Neural crest cell (in vitro differentiated cells): ENCODE measurements around the gene GPC6. TPM values are rescaled to one million over a fixed set of nuclear protein-coding genes. Genes with fewer than 3 reads are reported as not detected.
A peak's percentile ranks its signal among the peaks of the same experiment; 100 is the strongest.

Experiments
- DNase-seq: peaks from one replicate; pipeline ENCODE4 v3.0.0; 2021; ENCODE audit warnings: low read depth, mixed read lengths, low spot score
- H3K27ac Mint-ChIP-seq: one replicate; pipeline ENCODE4 v1.8.0; 2021; ENCODE audit warnings: mild to moderate bottlenecking, mixed read lengths; ENCODE audit not compliant: unreplicated experiment
- H3K27me3 Mint-ChIP-seq: 2 replicates; pipeline ENCODE4 v1.8.0; 2021; ENCODE audit warnings: low read depth, mild to moderate bottlenecking, mixed read lengths
- H3K36me3 Mint-ChIP-seq: 2 replicates; pipeline ENCODE4 v1.8.0; 2021; ENCODE audit warnings: low read depth, mild to moderate bottlenecking, mixed read lengths
- H3K4me1 Mint-ChIP-seq: 2 replicates; pipeline ENCODE4 v1.8.0; 2021; ENCODE audit warnings: mixed read lengths
- H3K4me3 Mint-ChIP-seq: one replicate; pipeline ENCODE4 v1.8.0; 2021; ENCODE audit warnings: mild to moderate bottlenecking, mixed read lengths
- H3K9me3 Mint-ChIP-seq: 2 replicates; pipeline ENCODE4 v1.8.0; 2021; ENCODE audit warnings: mixed read lengths
- CTCF ChIP-seq: fragments of 200-600 bp; sonication (generic); conservative IDR thresholded peaks from 2 replicates; pipeline ENCODE4 v1.5.0; 2021; ENCODE audit warnings: antibody characterized with exemption, mild to moderate bottlenecking
- total RNA-seq: library from RNA; stranded (reverse); gene quantifications from 2 replicates; pipeline ENCODE4 v1.2.1, GENCODE V29; 2021

The GPC6 gene
- total RNA-seq, 1 donor from 2014 or later, result 13.4 TPM

- Mint-ChIP-seq H3K36me3 (no peaks in the 10 kb centered on the region), H3K4me3 (no peak overlapping the region), H3K27me3 (no peaks in the 10 kb centered on the region), H3K27ac (no peak overlapping the region), H3K4me1 (no peaks in the 10 kb centered on the region), H3K9me3 (peaks cover 3% of the 10 kb centered on the region)
- DNase-seq, result no peak
- no peak for TF ChIP-seq CTCF
These were observed 673.4 kb downstream of the GPC6 start for GRCh38 chr13:93899981-93900380.

GRCh38 chr13:93900731-93901130, 674.1 kb downstream of the GPC6 start:
- no peaks in the 10 kb centered on the region for H3K36me3 Mint-ChIP-seq

GRCh38 chr13:93903909-93904308, 677.3 kb downstream of the GPC6 start:
- H3K4me3 Mint-ChIP-seq, result no peak overlapping the region
- H3K9me3 Mint-ChIP-seq, result peaks cover 3% of the 10 kb centered on the region
- H3K27ac Mint-ChIP-seq, result peak overlapping the region; percentile 31

More at GRCh38 chr13:93900731-93901130, 674.1 kb downstream of the GPC6 start:
- Mint-ChIP-seq H3K27ac (no peak overlapping the region), H3K27me3 (no peaks in the 10 kb centered on the region), H3K4me1 (no peaks in the 10 kb centered on the region), H3K9me3 (peaks cover 3% of the 10 kb centered on the region), H3K4me3 (no peak overlapping the region)
- no peak for DNase-seq
- no peak for TF ChIP-seq CTCF

GRCh38 chr13:93915269-93915809, 688.7 kb downstream of the GPC6 start:
- Mint-ChIP-seq H3K4me1 (no peaks in the 10 kb centered on the region), H3K4me3 (no peak overlapping the region), H3K27me3 (no peaks in the 10 kb centered on the region), H3K9me3 (peaks cover 5% of the 10 kb centered on the region), H3K36me3 (no peaks in the 10 kb centered on the region), H3K27ac (no peak overlapping the region)
- TF ChIP-seq CTCF, result no peak
- DNase-seq, result no peak

More at GRCh38 chr13:93903909-93904308, 677.3 kb downstream of the GPC6 start:
- H3K27me3 Mint-ChIP-seq, result no peaks in the 10 kb centered on the region
- no peaks in the 10 kb centered on the region for H3K36me3 Mint-ChIP-seq
- TF ChIP-seq CTCF, result no peak
- H3K4me1 Mint-ChIP-seq, result no peaks in the 10 kb centered on the region
- DNase-seq, result no peak

- H3K4me1 Mint-ChIP-seq, result no peaks in the 10 kb centered on the region
- peaks cover 9% of the 10 kb centered on the region for H3K9me3 Mint-ChIP-seq
- no peaks in the 10 kb centered on the region for H3K27me3 Mint-ChIP-seq
- H3K27ac Mint-ChIP-seq, result no peak overlapping the region
- TF ChIP-seq CTCF, result no peak
- H3K36me3 Mint-ChIP-seq, result peaks cover 2% of the 10 kb centered on the region
- no peak overlapping the region for H3K4me3 Mint-ChIP-seq
- DNase-seq, result no peak
These were observed 695.7 kb downstream of the GPC6 start for GRCh38 chr13:93922063-93922855.
